Memory B cell (primary cell): ENCODE data around the gene WDR88.

Source experiments
- ATAC-seq: fragments of 150-1000 bp; cut with Tn5 transposase; 2 replicates; pipeline ENCODE4 v1.10.0; 2021; ENCODE audit warnings: low read depth, mild to moderate bottlenecking, moderate library complexity
- DNase-seq, 2 donors: peaks; one replicate each; pipeline ENCODE4 v3.0.0; 2022; ENCODE audit warnings: low spot score in 2 of 2
- H3K27ac Mint-ChIP-seq: one replicate; pipeline ENCODE4 v1.8.0; 2022; ENCODE audit warnings: mild to moderate bottlenecking, moderate library complexity, mixed read lengths
- H3K27me3 Mint-ChIP-seq: one replicate; pipeline ENCODE4 v1.8.0; 2022; ENCODE audit warnings: mixed read lengths
- H3K36me3 Mint-ChIP-seq: one replicate; pipeline ENCODE4 v1.8.0; 2022; ENCODE audit warnings: mild to moderate bottlenecking, mixed read lengths
- H3K4me1 Mint-ChIP-seq: one replicate; pipeline ENCODE4 v1.8.0; 2022; ENCODE audit warnings: mixed read lengths
- H3K4me3 Mint-ChIP-seq: one replicate; pipeline ENCODE4 v1.8.0; 2022; ENCODE audit warnings: mild to moderate bottlenecking, moderate library complexity, mixed read lengths
- H3K9me3 Mint-ChIP-seq: one replicate; pipeline ENCODE4 v1.8.0; 2022; ENCODE audit warnings: mixed read lengths

Gene WDR88

DNA sequence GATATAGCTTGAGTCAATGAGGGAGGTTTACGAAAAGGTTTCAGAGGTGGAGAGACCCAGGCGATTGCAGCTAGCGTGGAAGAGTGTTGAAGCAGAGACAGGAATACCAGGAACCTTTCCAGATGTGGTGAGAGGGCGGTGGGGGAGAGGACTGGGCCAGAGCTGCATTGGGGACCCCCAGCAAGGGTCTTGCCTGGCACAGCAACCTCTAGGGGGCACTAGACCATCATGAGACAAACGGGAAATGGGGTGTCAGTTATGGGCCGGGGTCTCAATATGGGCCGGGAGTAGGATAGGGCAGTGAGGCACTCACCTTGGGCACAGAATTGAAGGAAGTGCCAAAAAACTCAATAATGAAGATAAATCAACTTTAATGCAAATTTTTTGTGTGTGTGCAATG lies 60.1 kb downstream of the WDR88 start:
- ATAC-seq, result no peak
- H3K36me3 Mint-ChIP-seq, result no peaks in the 10 kb centered on the region

DNA sequence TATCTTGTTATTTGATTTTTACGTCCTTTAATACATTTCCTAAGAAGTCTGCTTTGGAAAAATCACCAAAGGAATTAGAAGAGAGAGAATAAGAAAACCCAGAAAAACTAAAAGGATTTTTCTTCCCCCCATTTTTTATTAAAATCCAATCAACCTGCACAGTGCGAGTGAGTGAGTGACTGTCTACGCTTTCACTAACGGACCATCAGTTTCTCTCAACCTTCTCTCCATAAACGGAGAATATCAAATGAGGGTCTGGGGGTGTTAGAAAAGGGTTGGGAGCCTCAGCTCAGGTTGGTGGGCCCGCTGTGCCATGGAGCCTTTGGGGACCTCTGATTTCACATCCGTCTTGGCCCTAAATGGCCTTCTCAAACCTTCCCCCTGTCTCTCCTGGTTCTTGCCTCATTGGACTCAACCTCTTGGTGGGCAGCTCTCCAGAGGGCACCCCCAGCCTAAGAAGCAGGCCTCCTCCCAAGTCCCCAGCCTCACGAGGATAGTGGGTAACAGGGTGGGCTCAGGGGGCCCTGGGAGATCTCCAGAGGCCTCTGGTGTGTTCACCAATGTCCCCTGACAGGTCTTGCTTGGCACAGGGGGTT lies 61.5 kb downstream of the WDR88 start:
- no peak for ATAC-seq
- peaks cover 9% of the 10 kb centered on the region for H3K4me1 Mint-ChIP-seq
- peaks cover 18% of the 10 kb centered on the region for H3K27me3 Mint-ChIP-seq

More for the DNA sequence above, 60.1 kb downstream of the WDR88 start:
- no peaks in the 10 kb centered on the region for H3K9me3 Mint-ChIP-seq
- peaks cover 4% of the 10 kb centered on the region for H3K4me1 Mint-ChIP-seq
- peaks cover 21% of the 10 kb centered on the region for H3K27me3 Mint-ChIP-seq
- DNase-seq, result no peak
- H3K4me3 Mint-ChIP-seq, result no peak overlapping the region
- no peak overlapping the region for H3K27ac Mint-ChIP-seq

DNA sequence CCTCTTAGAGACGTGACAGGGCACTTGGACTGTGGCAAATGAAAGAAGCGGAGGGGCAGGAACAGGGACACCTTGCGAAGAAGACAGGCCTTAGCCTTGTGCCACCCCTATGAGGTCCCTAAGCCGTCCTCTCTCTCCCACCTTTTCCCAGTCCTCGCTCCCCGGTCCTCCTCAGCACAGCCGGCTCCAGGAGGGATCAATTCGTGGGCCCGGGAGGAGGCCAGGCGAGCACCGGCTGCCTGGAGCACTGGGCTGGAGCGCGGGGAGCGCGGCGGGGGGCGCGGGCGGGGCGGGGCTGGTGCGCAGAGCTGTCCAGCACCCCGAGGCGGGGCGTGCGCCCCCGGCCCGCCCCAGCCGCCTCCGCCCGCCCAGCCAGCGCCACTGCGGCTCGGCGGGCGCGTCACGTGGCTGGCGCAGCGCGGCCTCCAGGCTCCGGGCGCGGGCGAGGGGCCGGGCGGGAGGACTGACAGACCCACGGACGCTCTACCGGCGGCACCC lies 62.0 kb downstream of the WDR88 start, which contains the start of gene LRP3:
Gene LRP3 (plus strand): TSS at position 466 of the 498 bp plus-strand sequence. CDS start 456 bp downstream, outside the sequence.
- Mint-ChIP-seq H3K9me3 (no peaks in the 10 kb centered on the region), H3K4me1 (peaks cover 9% of the 10 kb centered on the region), H3K36me3 (no peaks in the 10 kb centered on the region), H3K27me3 (peaks cover 18% of the 10 kb centered on the region), H3K27ac (no peak within 1 kb of the TSS), H3K4me3 (peak within 1 kb of the TSS; percentile 50)
- ATAC-seq (no peak), DNase-seq (no peak)

More for the DNA sequence above, 61.5 kb downstream of the WDR88 start:
- no peaks in the 10 kb centered on the region for H3K36me3 Mint-ChIP-seq
- H3K9me3 Mint-ChIP-seq, result no peaks in the 10 kb centered on the region
- H3K27ac Mint-ChIP-seq, result no peak overlapping the region
- no peak for DNase-seq
- peak overlapping the region; percentile 50 for H3K4me3 Mint-ChIP-seq

DNA sequence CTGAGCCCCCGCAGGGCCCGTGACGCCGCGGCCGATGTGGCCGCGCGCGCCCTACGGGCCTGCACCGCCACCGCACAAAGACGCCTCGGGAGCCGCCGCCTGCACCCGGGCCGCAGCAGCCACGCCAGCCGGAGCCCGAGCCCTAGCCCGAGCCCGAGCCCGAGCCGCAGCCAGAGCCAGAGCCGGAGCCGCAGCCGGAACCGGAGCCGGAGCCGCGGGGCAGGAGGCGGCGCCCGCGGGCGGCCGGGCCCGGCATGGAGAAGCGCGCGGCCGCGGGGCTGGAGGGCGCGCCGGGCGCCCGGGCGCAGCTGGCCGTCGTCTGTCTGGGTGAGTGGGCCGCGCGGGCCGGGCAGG lies 62.6 kb downstream of the WDR88 start:
- DNase-seq (no peak), ATAC-seq (no peak)
- Mint-ChIP-seq H3K27ac (no peak overlapping the region), H3K36me3 (no peaks in the 10 kb centered on the region), H3K27me3 (peaks cover 20% of the 10 kb centered on the region), H3K4me1 (peaks cover 9% of the 10 kb centered on the region), H3K9me3 (no peaks in the 10 kb centered on the region), H3K4me3 (no peak overlapping the region)

DNA sequence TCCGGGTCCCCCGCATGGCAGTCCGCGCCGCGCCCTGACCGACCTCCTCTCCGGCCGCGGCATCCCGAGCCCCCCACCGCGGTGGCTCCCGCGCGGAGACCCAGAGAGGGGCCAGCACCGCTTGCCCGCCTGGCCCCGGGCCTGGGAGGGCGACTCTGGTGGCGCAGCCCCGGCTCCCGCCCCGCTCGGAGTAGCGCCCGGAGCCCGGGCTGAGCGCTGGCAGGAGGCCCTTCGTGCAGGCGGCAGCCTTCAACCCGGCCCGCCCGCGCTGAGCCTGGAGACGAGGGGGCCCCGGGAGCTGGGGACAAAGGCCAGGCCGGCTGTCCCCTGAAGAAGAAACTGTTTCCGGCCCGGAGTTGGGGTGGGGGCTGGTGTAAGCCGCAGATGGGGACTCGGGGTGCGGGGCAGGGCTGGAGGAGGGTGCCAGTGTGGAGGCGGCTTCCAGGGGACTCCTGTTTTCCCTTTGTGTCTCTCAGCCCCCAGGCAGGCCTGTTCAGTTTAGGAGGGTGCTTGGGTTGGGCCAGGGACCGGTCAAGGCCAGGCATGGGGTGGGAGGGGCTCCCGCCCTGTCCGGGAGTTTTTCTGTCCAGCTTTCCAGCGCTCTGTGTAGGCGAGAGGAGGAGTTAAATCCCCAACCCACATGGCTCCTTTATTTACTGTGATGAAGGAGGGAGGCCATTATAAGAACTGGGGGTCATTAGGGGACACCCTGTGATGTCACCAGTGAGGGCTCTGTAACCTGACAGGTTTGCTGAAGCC lies 63.2 kb downstream of the WDR88 start:
- ATAC-seq, result no peak
- peaks cover 20% of the 10 kb centered on the region for H3K27me3 Mint-ChIP-seq
- no peak for DNase-seq

DNA sequence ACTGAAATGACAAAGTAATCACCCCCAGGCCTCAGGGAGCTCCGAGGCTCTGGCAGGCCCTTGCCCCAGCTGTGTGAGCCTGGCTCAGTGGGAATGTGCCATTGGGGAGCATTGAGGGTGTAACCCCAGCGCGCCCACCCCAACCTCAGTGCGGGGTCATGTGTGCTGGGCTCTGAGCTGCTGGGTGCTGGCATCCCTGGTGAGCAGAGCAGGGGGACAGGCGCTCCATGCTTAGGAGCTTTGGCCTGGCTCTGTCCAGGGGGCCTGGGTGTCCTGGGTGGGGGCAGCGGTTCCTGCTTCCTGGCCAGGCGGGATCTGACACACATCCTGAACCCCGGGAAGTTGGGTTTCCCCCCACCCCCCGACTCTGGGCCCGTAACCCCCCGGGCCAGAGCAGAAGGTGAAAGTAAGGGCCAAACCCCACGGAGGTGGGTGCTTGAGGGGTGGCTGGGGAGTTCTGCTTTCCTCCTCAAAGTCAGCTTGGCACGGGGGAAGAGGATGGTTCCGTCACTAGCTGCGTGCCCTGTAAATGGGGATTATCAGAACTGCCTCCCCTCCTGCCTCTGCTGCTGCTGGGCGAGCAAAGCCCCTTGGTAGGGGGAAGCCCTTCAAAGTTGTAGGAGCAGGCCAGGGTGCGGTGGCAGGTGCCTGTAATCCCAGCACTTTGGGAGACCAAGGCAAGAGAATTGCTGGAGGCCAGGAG lies 63.9 kb downstream of the WDR88 start:
- Mint-ChIP-seq H3K9me3 (no peaks in the 10 kb centered on the region), H3K4me1 (peaks cover 5% of the 10 kb centered on the region), H3K27ac (no peak overlapping the region), H3K4me3 (no peak overlapping the region), H3K27me3 (peaks cover 14% of the 10 kb centered on the region), H3K36me3 (no peaks in the 10 kb centered on the region)
- DNase-seq (no peak), ATAC-seq (no peak)

More for the DNA sequence above, 63.2 kb downstream of the WDR88 start:
- Mint-ChIP-seq H3K9me3 (no peaks in the 10 kb centered on the region), H3K4me3 (peak overlapping the region; percentile 21), H3K4me1 (peaks cover 9% of the 10 kb centered on the region), H3K27ac (no peak overlapping the region), H3K36me3 (no peaks in the 10 kb centered on the region)

DNA sequence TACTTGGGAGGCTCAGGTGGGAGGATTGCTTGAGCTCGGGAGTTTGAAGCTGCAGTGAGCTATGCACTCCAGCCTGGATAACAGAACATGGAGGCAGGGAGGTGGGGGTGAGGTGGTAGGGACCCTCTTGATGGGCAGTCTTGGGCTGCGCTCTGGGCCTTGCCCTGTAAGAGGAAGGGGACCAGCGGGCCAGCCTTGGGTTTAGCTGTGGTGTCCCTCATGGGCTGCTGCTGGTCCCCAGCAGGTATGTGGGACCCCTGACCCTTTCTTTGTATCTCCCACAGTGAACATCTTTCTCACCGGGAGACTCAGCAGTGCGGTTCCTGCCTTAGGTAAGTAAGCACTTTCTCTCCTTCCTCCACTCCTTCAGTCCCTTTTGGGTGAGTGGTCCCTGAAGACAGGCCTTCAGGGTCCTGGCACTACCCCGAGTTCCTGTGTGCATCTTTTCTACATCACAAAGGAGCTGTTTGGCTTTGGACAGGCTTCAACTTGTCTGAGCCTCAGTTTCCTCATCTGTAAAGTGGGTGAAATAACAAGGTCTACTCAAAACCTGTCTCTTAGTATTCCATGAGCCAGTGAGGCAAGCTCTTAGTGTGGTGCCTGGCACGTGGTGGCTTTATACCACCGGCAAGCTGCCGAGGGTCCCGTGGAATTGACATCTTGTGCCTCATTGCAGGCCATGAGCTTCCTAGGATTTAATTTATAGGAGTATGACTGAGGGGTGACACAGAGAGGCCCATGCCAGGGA lies 64.7 kb downstream of the WDR88 start:
- Mint-ChIP-seq H3K4me1 (peaks cover 5% of the 10 kb centered on the region), H3K4me3 (no peak overlapping the region), H3K9me3 (no peaks in the 10 kb centered on the region), H3K27ac (no peak overlapping the region), H3K36me3 (no peaks in the 10 kb centered on the region), H3K27me3 (peaks cover 13% of the 10 kb centered on the region)
- ATAC-seq (no peak), DNase-seq (no peak)

DNA sequence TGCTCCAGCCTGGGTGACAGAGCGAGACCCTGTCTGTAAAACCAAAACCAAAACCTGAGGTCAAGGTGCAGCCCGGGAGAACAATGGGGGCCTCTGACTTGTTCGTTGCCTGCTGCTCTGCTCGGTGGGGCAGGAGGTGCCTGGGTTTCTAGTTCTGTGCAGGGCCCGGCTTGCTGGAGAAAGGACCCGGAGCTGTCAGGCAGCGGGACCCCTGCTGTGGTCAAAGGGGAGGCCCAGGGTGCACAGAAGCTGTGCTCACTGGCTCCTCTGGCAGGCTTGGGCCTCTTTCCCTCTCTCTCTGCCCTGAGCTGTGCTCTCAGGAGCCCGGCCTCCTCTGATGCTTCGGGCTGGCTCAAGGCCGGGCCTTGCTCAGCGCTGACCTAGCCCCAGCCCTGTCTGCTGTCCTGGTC lies 65.7 kb downstream of the WDR88 start:
- ATAC-seq, result no peak
- Mint-ChIP-seq H3K27ac (no peak overlapping the region), H3K4me3 (no peak overlapping the region)

DNA sequence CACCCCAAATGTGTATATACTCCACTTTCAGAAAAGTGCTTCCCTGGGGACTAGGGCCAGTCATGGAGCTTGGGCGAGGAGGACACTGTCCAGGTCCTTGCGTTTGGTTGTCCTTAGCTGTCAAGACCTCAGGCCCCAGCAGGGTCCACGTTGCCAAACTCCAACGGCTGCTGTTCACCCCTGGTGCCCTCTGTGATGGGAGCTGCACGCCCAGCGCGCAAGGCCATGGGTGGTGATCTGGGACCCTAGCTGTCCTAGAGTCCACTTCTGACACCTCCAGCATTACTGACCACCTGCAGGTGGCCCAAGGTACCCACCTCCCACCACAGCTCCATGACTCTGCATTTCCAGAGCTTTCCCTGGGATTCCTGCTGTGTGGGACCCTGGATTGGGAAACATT lies 66.3 kb downstream of the WDR88 start:
- H3K4me3 Mint-ChIP-seq, result no peak overlapping the region
- DNase-seq (no peak), ATAC-seq (no peak)
- H3K27ac Mint-ChIP-seq, result no peak overlapping the region
- H3K27me3 Mint-ChIP-seq, result peaks cover 6% of the 10 kb centered on the region
- no peaks in the 10 kb centered on the region for H3K36me3 Mint-ChIP-seq
- H3K9me3 Mint-ChIP-seq, result no peaks in the 10 kb centered on the region
- H3K4me1 Mint-ChIP-seq, result peaks cover 5% of the 10 kb centered on the region

More for the DNA sequence above, 65.7 kb downstream of the WDR88 start:
- Mint-ChIP-seq H3K9me3 (no peaks in the 10 kb centered on the region), H3K27me3 (peaks cover 8% of the 10 kb centered on the region), H3K36me3 (no peaks in the 10 kb centered on the region), H3K4me1 (peaks cover 5% of the 10 kb centered on the region)
- DNase-seq, result no peak

DNA sequence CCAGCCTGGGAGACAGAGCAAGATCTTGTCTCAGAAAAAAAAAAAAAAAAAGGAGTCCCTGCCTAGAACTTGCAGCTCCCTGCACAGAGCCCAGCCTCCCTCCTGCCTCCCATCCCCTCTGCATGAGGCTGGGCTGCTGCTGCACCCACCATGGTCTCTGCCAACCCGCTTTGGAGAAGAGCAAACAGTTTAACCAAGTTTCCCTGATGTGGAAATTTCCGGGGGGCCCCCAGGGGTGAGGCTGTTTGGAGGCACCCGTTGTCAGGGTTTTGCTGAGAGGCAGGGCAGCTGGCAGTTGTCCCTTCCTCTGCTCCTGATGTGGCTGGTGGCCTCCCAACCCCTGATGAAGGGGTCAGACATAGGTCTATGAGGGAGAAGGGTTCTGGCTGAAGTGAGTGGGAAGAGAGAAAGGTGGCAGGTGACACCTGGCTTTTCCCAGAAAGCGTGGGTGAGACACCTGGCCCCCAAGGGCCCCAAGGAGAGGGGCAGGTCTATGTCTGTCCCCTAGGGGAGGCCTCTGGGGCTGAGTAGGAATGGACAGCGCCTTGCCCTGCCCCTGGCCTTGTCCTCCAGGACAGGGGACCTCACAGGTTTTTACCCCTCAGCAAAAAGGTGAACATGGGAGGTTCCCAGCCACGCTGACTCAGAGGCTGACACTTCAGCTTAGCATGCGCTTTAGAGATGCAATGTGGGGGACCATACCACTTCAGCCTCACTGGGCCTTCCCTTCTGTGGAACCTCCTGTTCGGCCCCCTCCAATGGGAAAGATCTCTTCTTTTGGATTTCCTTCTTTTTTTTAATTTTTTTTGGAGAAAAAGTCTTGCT lies 67.7 kb downstream of the WDR88 start:
- Mint-ChIP-seq H3K36me3 (no peaks in the 10 kb centered on the region), H3K4me1 (peaks cover 5% of the 10 kb centered on the region), H3K9me3 (no peaks in the 10 kb centered on the region), H3K27me3 (peaks cover 2% of the 10 kb centered on the region), H3K27ac (no peak overlapping the region), H3K4me3 (no peak overlapping the region)
- ATAC-seq (no peak), DNase-seq (no peak)

DNA sequence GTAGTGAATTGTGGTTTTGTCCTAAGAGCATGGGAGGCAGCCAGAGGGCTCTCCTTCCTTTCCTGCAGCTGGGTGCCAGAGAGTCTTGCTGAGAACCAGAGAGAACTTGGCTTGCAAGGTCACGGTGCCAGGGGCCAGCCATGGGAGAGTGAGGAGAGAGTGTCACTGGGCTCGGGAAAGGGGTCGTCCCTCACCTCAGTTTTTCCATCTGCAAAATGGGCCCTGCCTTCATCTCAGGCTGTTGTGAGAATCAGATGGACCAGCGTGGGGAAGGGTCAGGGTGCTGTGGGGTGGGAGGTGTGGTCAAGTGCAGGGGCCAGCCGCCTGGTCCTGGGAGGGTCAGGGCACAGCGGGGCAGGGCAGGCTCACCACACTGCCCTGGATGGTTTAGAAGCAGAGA lies 69.6 kb downstream of the WDR88 start:
- H3K27me3 Mint-ChIP-seq, result peaks cover 2% of the 10 kb centered on the region
- no peak overlapping the region for H3K27ac Mint-ChIP-seq
- H3K4me3 Mint-ChIP-seq, result no peak overlapping the region
- DNase-seq (no peak), ATAC-seq (no peak)
- H3K36me3 Mint-ChIP-seq, result no peaks in the 10 kb centered on the region
- H3K9me3 Mint-ChIP-seq, result no peaks in the 10 kb centered on the region
- H3K4me1 Mint-ChIP-seq, result peaks cover 5% of the 10 kb centered on the region

DNA sequence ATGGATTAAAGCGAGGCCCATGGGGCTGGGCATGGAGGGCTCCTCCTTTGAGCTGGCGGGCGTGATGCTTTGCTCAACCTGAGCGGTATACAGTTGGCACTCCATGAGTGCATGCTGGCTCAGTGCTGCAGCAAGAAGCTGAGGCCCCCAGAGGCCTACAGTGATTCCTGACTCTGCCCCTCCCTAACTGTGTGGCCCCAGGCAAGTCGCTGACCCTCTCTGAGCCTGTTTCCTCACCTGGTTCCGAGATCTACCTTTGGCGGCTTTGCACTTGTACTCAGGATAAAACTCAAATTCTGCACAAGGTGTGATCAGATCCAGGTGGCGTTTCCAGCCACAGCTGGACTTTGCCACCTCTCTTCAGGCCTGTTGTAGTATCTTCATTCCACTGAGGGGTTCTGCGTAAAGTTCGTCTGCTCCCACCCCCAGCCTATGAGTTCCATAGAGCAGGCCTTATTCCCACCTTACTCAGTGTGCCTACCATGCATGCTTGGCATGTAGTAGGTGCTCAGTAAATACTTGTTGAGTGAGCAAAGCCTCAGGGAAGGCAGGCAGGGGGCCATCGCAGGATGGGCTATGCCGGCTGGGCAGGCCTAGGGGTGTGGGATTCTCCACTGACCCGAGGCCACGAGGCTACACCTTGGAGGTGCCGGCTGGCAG lies 70.1 kb downstream of the WDR88 start:
- Mint-ChIP-seq H3K27ac (no peak overlapping the region), H3K4me1 (peaks cover 4% of the 10 kb centered on the region), H3K36me3 (no peaks in the 10 kb centered on the region), H3K27me3 (peaks cover 2% of the 10 kb centered on the region), H3K4me3 (no peak overlapping the region), H3K9me3 (no peaks in the 10 kb centered on the region)
- no peak for ATAC-seq
- DNase-seq, result no peak
